Rectal smooth muscle tissue (tissue), 1 donor: ENCODE results near the gene PTPRCAP.
"Not testable (repeated sequence)": the region's sequence is repeated elsewhere in the genome, so short reads cannot be mapped to it uniquely, and the experiment has no call there.

Experiments used
- H3K27ac ChIP-seq: one replicate; pipeline ENCODE4 v1.7.0; 2013; ENCODE audit warnings: low read depth, low read length, inconsistent platforms
- H3K27me3 ChIP-seq: one replicate; pipeline ENCODE4 v1.7.0; 2013; ENCODE audit warnings: low read length; ENCODE audit not compliant: control insufficient read depth, insufficient read depth
- H3K36me3 ChIP-seq: one replicate; pipeline ENCODE4 v1.7.0; 2013; ENCODE audit warnings: low read length; ENCODE audit not compliant: control insufficient read depth, insufficient read depth
- H3K4me1 ChIP-seq: one replicate; pipeline ENCODE4 v1.7.0; 2013; ENCODE audit warnings: low read length; ENCODE audit not compliant: control insufficient read depth, insufficient read depth
- H3K4me3 ChIP-seq: one replicate; pipeline ENCODE4 v1.7.0; 2013; ENCODE audit warnings: low read length
- H3K9ac ChIP-seq: one replicate; pipeline ENCODE4 v1.7.0; 2013; ENCODE audit warnings: low read length

The PTPRCAP gene, protein sequence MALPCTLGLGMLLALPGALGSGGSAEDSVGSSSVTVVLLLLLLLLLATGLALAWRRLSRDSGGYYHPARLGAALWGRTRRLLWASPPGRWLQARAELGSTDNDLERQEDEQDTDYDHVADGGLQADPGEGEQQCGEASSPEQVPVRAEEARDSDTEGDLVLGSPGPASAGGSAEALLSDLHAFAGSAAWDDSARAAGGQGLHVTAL

DNA sequence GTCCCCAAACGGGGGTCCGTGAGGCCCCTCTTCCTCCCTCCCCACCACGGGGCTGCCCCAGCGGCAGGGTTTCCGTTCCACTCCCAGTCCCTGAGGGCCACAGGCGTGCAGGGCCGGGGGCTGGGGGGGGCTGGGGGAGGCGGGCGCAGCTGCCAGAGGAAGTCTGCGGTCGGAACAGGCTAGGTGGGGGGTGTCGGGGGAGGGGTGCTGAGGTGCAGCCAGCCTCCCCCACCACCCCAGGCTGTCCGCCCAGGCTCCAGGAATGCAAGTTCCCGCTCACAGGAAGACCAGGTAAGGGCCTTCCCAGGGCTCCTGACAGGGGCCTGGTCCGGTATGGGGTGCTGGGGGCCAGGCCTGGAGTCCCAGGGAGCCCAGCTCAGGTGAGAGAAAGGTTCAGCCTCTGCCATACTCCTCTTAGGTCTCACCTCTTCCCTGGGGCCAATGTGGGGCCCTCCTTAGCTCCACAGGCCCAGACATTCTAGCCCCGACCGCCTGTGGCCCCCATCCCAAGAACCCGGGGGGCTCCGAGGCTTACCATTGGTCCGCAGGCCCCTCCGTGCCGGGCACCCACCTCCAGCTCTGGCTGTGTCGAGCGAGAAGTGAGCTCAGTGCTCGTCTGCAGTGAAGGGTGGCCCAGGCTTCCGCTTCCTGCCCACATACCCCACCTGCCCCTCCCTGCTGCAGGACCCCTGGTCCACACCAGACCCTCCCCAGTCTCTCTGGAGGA lies at the start of gene PTPRCAP:
PTPRCAP (minus strand) TSS at position 601 of the 727 bp plus-strand sequence; CDS start at position 538, 63 bp downstream.
- Histone ChIP-seq H3K36me3 (peaks cover 13% of the 10 kb centered on the region), H3K4me3 (peak within 1 kb of the TSS; percentile 60), H3K27me3 (no peaks in the 10 kb centered on the region), H3K27ac (no peak within 1 kb of the TSS), H3K4me1 (no peaks in the 10 kb centered on the region), H3K9ac (no peak within 1 kb of the TSS)

DNA sequence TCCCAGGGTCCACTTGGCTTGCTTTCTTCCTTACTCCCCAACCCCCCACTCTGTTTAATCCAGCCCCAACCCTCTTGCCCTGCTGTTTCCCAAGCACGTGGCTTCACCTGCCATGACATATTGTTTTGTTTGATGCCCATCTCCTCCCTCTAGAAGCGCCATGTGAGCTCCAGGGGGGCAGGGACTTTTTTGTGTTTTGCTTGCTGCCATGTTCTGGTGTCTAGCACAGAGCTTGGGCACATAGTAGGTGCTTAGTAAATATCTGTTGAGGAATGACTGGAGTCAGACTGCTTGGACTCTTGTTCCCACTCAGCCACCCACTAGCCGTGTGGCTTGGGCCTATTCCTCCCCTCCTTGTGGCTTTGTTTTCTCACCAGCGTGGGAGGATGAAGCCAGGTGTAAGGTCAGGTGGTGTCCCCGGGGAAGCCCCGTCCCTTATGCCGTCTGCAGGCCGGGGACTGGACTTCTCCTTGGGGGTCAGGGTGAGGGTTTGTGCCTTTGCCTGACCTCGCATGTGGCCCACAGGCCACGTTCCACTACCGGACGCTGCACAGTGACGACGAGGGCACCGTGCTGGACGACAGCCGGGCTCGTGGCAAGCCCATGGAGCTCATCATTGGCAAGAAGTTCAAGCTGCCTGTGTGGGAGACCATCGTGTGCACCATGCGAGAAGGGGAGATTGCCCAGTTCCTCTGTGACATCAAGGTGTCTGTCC lies 49.2 kb upstream of the PTPRCAP start:
- no peak overlapping the region for H3K9ac ChIP-seq
- H3K27ac ChIP-seq: no peak overlapping the region
- H3K36me3 ChIP-seq: peaks cover 13% of the 10 kb centered on the region
- H3K4me1 ChIP-seq: peaks cover 13% of the 10 kb centered on the region
- H3K4me3 ChIP-seq: no peak overlapping the region
- no peaks in the 10 kb centered on the region for H3K27me3 ChIP-seq

DNA sequence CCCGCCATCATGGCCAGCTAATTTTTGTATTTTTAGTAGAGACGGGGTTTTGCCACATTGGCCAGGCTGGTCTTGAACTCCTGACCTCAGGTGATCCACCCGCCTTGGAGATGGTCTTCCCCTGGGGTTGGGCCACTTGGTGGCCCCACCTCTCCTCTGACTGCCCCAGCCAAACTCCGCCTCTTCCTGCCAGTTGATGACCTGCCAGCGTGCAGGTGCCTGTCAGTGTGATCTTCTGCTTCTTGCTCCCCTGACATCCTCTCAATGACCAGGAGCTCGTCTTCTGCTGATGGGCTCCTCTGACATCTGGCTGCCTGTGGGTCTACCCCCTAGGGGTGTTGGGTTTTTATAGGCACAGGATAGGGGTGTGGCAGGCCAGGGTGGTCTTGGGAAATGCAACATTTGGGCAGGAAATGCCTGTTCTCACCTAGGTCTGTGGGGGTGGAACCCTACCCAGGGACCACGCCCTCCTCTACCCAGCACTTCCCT lies 48.4 kb upstream of the PTPRCAP start:
- not testable (repeated sequence) for H3K27ac ChIP-seq, H3K9ac ChIP-seq, H3K4me3 ChIP-seq, H3K27me3 ChIP-seq
- H3K36me3 ChIP-seq: peaks cover 13% of the 10 kb centered on the region
- peaks cover 13% of the 10 kb centered on the region for H3K4me1 ChIP-seq

DNA sequence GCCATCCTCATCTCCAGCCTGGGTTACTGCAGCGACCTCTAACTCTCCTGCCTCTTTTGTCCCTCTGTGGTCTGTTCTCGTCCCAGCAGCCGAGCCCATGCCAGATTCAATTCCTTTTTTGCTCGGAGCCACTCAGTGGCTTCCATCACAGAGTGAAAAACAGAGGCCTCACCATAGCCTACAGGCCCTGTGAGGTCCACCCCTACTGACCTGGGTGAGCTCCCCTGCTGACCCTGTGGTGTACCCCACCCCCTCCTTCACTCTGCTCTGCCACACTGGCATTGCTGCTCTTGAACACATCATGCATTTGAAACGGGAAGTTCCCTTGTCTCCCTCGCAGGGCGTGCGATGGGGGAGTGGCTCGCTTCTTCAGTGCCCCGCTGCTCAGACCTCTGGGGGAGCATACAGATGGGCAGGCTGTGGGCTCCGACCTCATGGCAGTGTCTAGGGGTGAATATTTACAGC lies 47.4 kb upstream of the PTPRCAP start:
- Histone ChIP-seq H3K36me3 (peaks cover 9% of the 10 kb centered on the region), H3K4me1 (peaks cover 13% of the 10 kb centered on the region), H3K27me3 (no peaks in the 10 kb centered on the region), H3K9ac (peak overlapping the region; percentile 21), H3K27ac (no peak overlapping the region), H3K4me3 (peak overlapping the region; percentile 22)

DNA sequence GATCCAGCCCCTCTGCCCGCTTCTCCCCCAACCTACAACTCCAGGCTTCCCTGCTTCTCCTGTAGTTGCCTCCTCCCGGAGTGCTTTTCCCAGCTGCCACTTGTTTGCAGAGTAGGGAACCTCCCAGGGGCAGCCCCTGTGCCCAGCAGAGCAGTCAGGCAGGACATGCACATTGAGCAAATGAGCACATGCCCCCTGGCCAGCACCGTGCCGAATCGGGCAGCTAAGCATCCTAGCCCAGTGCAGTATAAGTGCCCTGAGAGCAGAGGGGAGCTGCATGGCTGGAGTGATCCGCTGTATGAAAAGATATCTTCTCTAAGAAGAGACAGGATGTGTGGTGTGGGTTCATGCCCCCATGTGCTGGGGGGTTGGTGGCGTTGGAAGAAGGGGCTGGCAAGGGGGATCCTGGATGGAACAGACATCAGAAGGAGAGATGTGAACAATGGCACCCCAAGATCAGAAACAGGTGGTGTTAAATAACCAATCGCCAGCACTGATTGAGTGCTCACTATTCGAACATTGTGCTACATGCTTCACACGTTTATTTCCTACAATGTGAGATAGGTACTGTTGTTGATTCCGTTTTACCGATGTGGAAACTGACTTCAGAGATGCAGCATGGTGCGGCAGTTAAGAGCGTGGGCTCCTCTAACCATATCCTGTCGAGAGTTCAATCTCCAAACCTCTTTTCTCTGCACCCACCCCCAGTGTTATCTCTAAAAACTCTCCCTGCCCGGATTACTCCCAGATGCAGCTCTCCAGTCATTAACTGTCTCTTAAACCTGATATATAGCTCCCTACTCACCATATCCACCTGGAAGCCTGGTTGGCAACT lies 46.6 kb upstream of the PTPRCAP start:
- Histone ChIP-seq H3K27ac (no peak overlapping the region), H3K9ac (no peak overlapping the region), H3K36me3 (peaks cover 7% of the 10 kb centered on the region), H3K27me3 (no peaks in the 10 kb centered on the region), H3K4me1 (peaks cover 13% of the 10 kb centered on the region), H3K4me3 (peak overlapping the region; percentile 79)

DNA sequence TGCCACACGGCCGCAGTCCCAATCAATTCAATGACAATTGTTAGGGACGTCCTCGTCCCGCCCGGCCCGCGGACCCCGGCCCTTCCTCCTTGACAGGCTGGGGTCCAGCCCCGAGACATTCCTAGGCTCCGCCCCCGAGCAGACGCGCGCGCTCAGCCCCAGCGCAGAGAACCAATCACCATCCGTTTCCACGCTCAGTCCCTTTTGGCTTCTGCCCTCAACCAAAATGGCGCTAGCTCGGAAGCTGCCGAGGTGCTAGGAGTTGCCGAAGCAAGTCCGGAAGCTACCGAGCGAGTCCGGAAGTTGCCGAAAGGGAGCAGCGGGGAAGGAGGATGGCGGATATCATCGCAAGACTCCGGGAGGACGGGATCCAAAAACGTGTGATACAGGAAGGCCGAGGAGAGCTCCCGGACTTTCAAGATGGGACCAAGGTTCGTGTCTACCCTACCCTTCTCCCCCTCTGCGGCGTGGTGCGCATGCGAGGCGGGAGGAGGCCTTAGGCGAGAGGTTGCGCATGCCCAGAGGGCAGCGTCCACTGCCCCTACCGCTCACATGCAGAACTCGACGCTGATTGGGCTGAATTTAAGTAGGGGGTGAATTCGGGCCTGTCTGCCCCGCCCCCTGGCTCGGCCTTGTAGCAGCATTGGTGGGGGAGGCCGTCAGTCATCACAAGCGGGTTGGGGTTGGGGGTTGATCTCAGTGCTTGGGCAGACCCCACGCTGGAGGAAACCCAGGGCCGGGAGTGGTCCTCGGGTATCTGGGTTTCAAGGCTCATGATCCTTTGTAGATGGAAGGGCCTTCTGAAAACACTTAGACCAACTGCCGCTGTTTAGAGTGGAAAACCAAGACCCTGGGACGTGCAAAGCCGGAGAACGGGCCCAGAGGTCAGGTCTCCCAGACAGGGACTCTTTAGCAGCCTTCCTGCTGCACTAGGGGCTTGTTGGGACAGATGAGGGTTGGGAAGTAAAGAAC lies 45.6 kb upstream of the PTPRCAP start, which contains the start of gene AIP:
AIP (plus strand) TSS at position 200 of the 972 bp plus-strand sequence; CDS start at position 333, 133 bp downstream.
- peak within 1 kb of the TSS; percentile 69 for H3K9ac ChIP-seq
- H3K4me3 ChIP-seq: peak within 1 kb of the TSS; percentile 79
- H3K36me3 ChIP-seq: peaks cover 6% of the 10 kb centered on the region
- H3K27ac ChIP-seq: peak within 1 kb of the TSS; percentile 86
- no peaks in the 10 kb centered on the region for H3K27me3 ChIP-seq
- H3K4me1 ChIP-seq: peaks cover 13% of the 10 kb centered on the region

DNA sequence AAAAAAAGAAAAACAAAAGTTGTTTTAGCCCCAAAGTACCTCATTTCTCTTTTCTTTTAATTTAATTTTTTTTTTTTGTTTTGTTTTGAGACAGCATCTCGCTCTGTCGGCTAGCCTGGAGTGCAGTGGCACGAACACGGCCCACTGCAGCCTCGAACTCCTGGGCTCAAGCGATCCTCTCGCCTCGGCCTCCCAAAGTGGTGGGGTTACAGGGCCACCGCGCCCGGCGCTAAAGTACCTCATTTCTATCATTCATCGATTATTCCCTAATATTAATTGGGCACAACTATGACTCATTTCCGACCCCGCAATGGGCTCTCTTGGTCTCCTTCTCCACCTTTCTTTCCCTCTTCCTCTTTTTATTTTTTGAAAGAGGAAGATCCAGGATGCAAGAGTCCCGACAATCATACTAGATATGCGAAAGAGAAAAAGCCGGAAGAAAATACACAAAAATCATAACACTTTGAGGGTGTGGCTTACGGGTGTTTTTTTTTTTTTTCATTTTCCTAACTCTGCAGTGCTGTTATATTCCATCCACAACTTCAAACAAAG lies 44.9 kb upstream of the PTPRCAP start:
- H3K9ac ChIP-seq: peak overlapping the region; percentile 45
- H3K36me3 ChIP-seq: peaks cover 2% of the 10 kb centered on the region
- H3K4me1 ChIP-seq: peaks cover 13% of the 10 kb centered on the region
- H3K27ac ChIP-seq: peak overlapping the region; percentile 86
- H3K27me3 ChIP-seq: no peaks in the 10 kb centered on the region
- peak overlapping the region; percentile 79 for H3K4me3 ChIP-seq

DNA sequence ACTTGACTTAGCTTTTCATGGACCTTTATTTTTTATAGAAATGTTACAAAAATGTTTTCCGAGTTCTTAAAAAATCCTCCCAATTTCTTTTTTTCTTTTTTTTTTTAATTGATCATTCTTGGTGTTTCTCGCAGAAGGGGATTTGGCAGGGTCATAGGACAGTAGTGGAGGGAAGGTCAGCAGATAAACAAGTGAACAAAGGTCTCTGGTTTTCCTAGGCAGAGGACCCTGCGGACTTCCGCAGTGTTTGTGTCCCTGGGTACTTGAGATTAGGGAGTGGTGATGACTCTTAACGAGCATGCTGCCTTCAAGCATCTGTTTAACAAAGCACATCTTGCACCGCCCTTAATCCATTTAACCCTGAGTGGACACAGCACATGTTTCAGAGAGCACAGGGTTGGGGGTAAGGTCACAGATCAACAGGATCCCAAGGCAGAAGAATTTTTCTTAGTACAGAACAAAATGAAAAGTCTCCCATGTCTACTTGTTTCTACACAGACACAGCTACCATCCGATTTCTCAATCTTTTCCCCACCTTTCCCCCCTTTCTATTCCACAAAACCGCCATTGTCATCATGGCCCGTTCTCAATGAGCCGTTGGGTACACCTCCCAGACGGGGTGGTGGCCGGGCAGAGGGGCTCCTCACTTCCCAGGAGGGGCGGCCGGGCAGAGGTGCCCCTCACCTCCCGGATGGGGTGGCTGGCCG lies 40.0 kb upstream of the PTPRCAP start:
- not testable (repeated sequence) for H3K27me3 ChIP-seq, H3K4me3 ChIP-seq, H3K27ac ChIP-seq, H3K36me3 ChIP-seq, H3K9ac ChIP-seq, H3K4me1 ChIP-seq

DNA sequence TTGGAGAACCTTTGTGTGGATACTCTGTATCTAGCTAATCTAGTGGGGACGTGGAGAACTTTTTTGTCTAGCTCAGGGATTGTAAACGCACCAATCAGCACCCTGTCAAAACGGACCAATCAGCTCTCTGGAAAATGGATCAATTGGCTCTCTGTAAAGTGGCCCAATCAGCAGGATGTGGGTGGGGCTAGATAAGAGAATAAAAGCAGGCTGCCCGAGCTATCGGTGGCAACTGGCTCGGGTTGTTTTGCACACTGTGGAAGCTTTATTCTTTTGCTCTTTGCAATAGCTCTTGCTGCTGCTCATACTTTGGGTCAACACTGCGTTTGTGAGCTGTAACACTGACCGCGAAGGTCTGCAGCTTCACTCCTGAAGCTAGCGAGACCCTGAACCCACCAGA lies 39.2 kb upstream of the PTPRCAP start:
- not testable (repeated sequence) for H3K27me3 ChIP-seq, H3K36me3 ChIP-seq, H3K4me1 ChIP-seq, H3K27ac ChIP-seq, H3K9ac ChIP-seq, H3K4me3 ChIP-seq

DNA sequence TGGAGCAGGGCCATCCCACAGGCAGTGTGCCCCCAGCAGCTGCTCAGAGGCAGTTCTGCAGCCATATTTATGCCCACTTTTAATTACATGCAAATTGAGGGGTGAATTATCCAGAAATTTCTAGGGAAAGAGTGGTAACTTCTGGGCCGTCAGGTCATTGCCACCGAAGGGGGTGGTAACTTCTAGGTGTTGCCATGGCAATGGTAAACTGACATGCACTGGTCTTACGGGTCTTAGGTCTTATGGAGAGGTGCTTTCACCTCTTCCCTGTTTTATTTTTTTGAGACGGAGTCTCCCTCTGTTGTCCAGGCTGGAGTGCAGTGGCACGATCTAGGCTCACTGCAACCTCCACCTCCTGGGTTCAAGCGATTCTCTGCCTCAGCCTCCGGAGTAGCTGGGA lies 35.4 kb upstream of the PTPRCAP start:
- no peaks in the 10 kb centered on the region for H3K27me3 ChIP-seq
- no peaks in the 10 kb centered on the region for H3K36me3 ChIP-seq
- no peak overlapping the region for H3K4me3 ChIP-seq
- peaks cover 6% of the 10 kb centered on the region for H3K4me1 ChIP-seq
- no peak overlapping the region for H3K27ac ChIP-seq
- H3K9ac ChIP-seq: no peak overlapping the region
